Measurements from ENCODE around the gene PLAGL1.

DNA sequence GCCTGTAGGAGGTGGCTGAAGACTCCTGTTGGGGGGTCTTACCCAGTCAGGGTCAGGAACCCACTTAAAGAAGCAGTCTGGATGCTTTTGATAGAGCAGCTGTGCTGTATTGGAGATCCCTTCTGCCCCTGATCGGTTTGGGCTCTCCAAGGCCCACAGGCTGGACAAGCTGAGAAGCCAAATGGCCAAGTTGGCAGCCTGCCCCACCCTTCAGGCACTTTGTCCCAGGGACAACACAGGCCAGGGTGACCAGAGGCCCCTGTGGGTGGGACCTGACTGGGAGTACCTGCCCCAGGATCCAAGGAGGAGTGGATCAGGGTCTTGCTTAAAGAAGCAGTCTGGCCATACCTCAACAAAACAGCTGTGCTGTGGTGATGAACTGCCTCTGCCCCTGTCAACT, 95.4 kb downstream of the PLAGL1 start:
- TF ChIP-seq GATA2 (IDR thresholded peaks at IDR 0.05; ENCODE audit: low read depth, low read length): no peak
- no peak for TF ChIP-seq GATA3 (IDR thresholded peaks at IDR 0.05; ENCODE audit: low read depth, low read length)
